HEK293 (cell line): ENCODE data around the gene LONP2.

Source experiments
- CTCF ChIP-seq: fragments of 450-650 bp; formaldehyde crosslinking; IDR thresholded peaks from 2 replicates; pipeline ENCODE4 v1.5.1; 2016; ENCODE audit warnings: missing biosample characterization, missing genetic modification characterization
- TCF7L2 ChIP-seq: IDR thresholded peaks from 2 replicates; pipeline ENCODE4 v1.6.1; 2011; ENCODE audit warnings: low read depth, mild to moderate bottlenecking, inconsistent platforms, low read length, moderate library complexity, borderline replicate concordance
- ZFP37 ChIP-seq: fragments of 450-650 bp; formaldehyde crosslinking; IDR thresholded peaks from 2 replicates; pipeline ENCODE4 v1.5.1; 2016; ENCODE audit warnings: missing biosample characterization, missing genetic modification characterization

DNA sequence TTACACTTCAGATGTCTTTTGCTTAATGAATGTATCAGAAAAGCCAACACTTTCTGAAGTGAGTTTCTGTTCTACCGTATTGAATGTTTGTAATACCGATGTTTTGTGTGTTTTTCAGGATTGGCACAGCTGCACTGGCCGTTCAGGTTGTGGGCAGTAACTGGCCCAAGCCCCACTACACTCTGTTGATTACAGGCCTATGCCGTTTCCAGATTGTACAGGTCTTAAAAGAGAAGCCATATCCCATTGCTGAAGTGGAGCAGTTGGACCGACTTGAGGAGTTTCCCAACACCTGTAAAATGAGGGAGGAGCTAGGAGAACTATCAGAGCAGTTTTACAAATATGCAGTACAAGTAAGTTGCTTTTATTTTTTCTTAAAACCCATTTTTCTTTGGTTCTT lies 7.9 kb downstream of the LONP2 start:
- TF ChIP-seq CTCF (tag by site-specific recombination) = no peak
- TF ChIP-seq TCF7L2 = no peak
- TF ChIP-seq ZFP37 = no peak
